NCI-H2196 (cell line): ENCODE results near the gene RET.
A peak's percentile ranks its signal among the peaks of the same experiment; 100 is the strongest.

Source experiments
- DNase-seq: peaks from one replicate; lab custom pipeline; 2025; ENCODE audit not compliant: unreplicated experiment; lab: John Stamatoyannopoulos, UW

RET gene

DNA sequence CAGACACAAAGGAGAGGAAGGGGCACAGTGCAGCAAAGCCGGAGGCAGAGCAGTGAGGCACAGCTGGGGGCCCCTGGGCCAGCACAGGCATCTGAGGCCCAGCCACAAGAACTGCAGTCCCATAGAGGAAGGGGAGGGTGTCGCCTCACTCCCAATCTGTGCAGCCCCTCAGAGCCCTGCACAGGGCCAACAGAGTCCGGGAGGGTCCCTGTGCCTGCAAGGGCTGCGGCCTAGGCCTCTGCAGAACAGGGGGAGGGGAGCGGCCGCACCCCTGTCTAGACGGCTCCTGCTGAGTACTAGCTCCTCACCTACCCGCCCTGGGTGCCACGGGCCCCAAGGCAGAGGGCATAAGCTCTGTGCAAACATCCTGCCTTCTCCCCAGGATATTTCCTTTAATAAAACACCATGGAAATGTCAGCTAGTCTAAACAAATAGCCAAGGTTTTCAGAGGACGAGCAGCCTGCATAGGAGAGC lies 32.4 kb upstream of the RET start:
- DNase-seq, result peak; percentile 20

DNA sequence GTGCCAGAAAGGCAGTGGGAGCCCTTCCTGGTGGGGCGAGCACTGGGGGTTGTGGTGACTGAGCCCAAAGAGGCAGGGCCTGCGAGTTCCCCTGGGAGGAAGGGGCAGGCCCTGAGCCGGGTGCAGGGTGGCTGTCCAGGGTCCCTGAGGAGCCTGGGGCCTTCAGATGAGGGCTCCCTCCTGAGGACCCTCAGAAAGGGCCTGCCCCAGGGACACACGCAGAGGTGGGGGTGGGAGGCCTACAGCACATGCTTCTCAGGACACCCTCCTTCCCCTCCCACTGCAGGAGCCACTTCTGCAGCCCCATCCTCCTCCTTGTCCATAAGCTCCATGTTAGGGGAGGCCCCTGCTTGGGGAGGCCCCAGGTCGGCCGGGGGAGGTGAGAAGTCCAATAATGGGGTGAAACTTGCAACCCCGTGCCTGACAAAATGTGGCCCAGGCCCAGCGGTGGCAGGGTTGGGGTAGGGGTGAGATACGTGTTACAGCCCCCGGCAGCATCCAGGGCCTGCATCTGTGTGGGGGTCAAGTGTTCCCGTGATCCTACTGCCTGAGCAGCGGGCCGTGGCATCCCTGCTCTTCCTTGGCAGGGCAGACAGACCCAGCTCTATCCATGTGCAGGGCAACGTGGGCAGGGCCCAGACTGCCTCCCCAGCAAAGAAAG lies 31.8 kb upstream of the RET start:
- no peak for DNase-seq

- DNase-seq, result no peak
Measured at GRCh38 chr10:43045631-43046287, 31.1 kb upstream of the RET start.

DNA sequence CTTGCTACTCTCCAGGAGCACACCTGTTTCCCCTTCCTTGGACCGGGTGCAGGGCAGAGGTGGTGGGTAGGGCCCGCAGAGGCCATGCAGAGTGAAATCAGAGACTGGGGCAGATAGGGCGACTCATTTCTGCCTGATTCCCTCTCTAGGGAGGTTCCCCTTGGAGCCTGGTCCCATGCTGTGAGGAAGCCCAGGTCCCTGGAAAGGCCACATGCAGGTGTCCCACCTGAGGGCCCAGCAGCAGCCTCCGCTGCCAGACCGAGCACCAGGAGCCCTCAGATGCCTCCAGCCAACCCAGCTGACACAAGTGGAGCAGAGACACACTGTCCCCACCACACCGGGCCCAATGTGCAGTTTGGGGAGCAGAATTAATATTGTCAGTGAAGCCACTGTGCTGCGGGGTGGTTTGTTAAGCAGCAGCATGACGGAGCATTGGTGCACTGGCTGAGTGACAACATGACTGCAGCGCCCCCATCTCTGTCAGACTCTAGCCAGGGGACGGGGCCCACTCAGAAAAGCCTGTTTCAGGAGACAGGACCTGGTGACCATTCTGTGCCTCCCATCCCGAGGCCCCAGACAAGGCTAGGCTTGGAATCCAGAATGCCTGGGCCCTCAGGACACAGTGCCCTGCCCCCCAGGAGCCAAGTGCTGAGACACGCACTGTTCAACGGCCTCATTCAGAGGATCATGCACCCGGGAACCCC lies 30.4 kb upstream of the RET start:
- no peak for DNase-seq

- no peak for DNase-seq
Measured at GRCh38 chr10:43047288-43047970, 29.4 kb upstream of the RET start.

GRCh38 chr10:43048301-43049051 lies 28.4 kb upstream of the RET start:
- no peak for DNase-seq

DNA sequence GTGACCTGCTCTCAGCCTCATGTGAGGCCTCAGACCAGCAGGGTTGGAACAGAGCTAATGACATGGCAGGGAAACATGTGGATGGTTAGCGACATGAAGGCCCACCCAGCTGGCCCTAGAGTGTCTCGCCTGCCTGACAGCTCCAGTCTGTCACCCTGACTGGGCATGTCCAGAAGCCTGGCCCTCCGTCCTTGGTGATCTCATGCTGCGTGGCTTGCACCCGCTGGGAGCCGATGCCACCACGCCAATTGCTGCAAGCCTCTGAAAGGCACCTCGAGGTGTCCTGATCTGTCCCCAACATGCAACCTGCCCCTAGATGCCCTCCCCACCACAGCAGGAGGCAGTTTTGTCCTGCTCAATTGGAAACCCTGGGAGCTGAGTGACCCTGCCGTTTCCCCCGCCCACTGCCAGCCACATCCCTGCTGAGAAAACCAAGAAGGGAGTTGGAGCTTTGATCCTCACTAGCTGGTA lies 27.8 kb upstream of the RET start:
- DNase-seq, result no peak

- no peak for DNase-seq
Measured at GRCh38 chr10:43050011-43050410, 26.9 kb upstream of the RET start.

DNA sequence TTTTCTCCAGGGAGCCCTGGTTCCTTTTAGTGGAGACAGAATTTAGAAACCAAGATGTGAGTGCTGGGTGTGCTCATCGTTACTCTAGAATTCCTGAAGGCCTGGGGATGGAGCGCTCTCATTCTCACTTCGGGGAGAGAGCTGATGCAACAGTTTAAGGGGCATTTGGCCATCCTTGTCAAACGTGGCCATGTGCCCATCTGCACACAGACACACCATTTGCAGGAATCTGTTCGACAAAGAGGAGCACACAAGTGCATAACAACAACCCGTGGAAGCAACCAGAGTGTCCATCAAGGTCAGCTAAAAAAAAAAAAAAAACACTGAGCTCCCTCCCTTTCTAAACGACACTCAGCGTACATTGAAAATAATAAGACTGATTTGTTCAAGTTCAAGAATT lies 23.0 kb upstream of the RET start:
- no peak for DNase-seq

DNA sequence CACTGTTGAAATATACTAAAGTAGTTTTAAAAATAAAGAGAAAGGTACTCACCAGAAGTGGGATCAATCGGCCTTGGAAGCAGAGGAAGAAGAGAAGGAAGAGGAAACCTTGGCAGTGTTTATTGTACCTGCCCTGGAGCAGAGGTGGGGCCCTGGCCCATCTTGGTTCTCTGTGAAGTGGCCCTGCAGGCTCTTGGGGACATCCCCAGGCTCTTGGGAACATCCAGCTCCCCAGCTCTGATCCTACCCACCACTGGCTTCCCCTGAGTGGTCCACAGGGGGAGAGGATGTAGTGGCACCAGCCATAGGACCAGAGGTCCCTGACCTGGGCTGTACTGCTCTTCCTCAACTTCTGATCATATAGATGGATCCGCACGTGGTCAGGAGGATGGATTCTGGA lies 22.3 kb upstream of the RET start:
- no peak for DNase-seq

DNA sequence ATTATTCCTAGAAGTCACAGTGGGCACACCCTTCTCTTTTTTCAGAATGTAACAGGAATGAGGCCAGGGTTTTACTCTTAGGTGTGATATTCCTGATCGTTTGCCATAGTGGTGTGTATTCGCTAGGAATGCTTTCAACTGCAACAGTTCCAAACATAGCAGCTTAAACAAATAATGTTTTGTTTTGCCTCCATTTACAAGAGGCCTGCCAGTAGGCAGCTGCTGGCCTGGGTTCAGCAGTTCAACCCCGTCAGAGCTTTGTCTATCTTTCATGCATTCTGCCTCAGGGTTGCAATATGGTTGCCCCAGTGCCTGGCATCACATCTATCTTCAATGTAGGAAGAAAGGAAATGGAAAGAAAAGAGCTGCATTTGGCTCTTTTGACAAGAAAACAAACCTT lies 21.7 kb upstream of the RET start:
- DNase-seq, result peak; percentile 28

DNA sequence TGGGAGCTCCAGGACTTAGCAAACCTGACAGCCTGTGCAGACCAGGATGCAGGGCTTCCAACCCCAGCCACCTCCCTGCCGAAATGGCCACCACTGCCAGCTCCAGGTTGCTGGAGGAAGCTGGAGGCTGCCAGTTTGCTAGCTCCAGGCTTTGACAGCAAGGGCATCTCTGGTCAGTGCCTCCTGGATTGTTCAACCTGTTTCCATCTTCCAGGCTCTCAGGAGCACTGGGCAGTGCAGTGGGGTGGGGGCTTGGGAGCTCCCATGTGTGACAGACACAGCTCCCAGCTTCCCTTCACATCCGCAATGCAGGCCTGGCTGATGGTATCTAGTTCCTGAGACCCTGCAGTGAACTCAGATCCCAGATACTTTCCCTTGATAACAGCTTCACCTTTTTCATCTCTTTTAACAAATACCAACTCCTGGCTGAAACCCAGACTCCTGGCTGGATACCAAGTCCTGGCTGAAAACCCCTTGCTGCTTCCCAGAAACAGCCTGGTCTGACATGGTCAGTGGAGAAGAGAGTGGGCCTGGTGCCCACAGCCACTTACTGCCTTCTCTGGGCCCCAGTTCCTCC lies 20.8 kb upstream of the RET start:
- peak; percentile 60 for DNase-seq

- DNase-seq, result no peak
Measured at GRCh38 chr10:43056568-43057011, 20.3 kb upstream of the RET start.

DNA sequence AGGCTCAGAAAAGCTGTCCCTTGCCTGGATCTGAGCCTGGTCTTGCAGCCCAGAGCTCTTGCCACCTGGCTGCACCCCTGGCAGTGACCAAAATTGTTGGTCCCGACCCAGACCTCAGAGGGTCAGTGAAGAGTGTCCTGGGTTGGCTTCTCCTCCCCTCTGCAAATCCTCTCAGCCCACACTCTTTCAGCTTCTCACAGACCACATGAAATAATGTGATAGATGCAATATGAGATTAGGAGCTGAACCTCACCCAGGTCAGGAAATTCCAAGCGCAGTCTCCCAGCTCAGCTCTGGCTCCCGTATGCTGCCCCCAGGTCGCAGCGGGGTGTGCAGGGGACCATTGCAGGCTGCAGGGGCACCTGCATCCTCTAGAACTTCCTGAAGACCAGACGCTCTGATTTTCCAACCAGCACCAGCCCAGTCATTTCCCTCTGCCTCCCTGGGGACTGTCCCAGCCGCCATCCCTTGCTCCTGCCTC lies 19.6 kb upstream of the RET start:
- no peak for DNase-seq

GRCh38 chr10:43057831-43058340 lies 19.0 kb upstream of the RET start:
- DNase-seq, result no peak

DNA sequence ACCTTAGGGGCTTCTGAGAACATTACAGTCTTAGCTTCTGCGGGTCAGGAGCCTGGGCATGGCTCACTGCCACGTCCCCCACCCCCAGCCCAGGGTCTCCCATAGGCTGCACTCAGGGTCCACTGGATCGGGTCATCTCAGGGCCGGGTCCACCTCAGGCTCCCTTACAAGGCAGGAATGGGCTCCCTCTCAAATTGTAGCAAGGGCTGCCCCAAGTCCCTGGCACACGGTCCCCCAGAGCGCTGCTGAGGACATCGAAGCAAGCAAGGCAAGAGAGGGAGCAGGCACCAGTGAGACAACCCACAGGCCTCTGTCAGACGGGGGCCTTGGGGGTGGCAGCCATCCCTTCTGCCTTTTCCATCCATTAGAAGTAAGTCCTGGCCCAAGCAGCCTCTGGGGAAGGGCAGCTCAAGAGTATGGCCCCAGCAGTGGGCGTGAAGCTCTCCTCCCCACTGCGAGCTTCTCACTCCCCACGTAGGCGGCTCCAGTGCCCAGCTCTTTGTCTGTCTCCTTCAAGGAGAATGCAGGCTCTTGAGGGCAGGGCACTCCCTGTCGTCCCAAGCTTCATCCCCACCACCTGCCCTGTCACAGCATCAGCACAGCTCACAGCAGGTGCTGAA lies 18.0 kb upstream of the RET start:
- no peak for DNase-seq

DNA sequence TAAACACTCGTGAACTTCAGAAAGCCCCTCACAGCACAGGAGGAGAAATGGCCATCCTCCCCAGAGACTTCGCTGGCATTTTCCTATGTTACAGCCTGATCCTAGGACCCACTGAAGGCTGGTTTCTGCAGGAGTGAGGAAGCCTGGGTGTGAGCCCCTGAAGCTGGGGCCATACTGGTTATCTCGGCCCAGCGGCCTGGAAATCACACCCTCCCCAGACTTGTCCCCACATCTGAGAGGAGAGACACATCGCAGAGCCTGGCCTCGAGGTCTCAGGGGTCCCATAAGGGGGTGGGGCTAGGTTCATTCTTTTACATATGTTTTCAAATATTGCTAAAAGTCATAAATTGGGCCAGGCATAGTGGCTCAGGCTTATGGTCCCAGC lies 17.5 kb upstream of the RET start:
- DNase-seq, result no peak

GRCh38 chr10:43059828-43060227 lies 17.0 kb upstream of the RET start:
- DNase-seq, result no peak

- DNase-seq, result peak; percentile 75
Measured at GRCh38 chr10:43060291-43060690, 16.6 kb upstream of the RET start.

GRCh38 chr10:43061331-43061730 lies 15.5 kb upstream of the RET start:
- DNase-seq, result no peak
